ENCODE measurements around the gene CDR2. TPM values are rescaled to one million over a fixed set of nuclear protein-coding genes. Genes with fewer than 3 reads are reported as not detected.
"Not testable (repeated sequence)": the region's sequence is repeated elsewhere in the genome, so short reads cannot be mapped to it uniquely, and the experiment has no call there.

Gene CDR2
- total RNA-seq, 1 experiment from 2014 or later, result 34.2 TPM

DNA sequence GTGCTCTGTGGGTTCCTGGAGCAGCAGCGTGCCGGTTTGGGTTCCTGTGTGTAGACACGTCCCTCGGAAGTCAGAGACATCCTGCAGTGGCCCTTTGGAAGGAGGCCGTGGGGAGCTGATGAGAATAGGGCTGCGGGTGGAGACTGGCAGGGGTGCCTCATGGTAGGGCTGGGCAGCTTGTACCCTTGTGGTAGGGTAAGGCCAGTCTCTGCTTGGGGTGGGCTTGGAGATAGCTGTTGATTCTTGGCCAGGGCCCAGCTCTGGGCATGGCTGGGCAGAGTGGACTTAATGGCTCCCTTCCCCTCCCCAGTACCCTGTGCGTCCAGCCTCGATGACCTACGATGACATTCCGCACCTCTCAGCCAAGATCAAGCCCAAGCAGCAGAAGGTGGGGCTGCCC is 66.6 kb downstream of the CDR2 start:
- no peak for DNase-seq (ENCODE audit: low spot score)

DNA sequence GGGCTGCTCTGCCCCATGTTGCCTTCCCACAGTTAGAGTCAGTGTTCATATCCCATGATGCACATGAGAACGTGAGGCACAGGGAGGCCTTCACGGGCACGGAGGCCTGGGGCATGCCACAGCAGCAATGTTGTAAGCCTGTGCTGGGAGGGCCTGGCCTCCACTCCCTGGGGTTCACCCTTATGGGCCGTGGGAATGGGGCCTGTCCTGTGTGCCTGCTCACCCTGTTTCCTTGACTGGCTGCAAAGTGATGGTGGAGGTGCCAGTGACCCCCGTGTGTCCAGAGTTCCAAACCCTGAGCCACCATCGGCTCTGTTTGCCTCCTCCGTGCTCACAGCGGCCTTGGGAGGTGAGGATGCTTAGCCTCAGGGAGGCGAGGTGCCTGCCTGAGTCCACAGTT is 67.6 kb downstream of the CDR2 start:
- DNase-seq (ENCODE audit: low spot score), result no peak

DNA sequence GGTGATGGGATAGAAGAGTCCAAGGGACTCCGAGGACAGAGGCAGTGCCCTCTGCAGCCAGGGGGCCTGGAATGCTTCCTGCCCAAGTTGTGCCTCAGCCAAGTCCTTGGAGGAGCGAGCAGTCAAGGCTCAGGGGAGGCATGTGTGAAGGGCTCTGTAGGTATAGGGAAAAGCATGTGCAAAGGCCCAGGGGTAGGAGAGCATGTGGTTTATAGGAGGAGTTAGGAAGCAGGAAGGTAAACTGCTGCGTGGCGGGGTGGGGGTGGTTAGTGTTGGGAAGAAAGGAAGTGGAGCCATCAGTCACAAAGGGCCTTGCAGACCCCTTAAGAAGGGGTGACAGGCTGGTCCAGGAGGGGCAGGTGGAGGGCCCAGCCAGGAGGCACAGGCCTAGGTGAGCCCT is 70.0 kb downstream of the CDR2 start:
- DNase-seq (ENCODE audit: low spot score), result no peak

DNA sequence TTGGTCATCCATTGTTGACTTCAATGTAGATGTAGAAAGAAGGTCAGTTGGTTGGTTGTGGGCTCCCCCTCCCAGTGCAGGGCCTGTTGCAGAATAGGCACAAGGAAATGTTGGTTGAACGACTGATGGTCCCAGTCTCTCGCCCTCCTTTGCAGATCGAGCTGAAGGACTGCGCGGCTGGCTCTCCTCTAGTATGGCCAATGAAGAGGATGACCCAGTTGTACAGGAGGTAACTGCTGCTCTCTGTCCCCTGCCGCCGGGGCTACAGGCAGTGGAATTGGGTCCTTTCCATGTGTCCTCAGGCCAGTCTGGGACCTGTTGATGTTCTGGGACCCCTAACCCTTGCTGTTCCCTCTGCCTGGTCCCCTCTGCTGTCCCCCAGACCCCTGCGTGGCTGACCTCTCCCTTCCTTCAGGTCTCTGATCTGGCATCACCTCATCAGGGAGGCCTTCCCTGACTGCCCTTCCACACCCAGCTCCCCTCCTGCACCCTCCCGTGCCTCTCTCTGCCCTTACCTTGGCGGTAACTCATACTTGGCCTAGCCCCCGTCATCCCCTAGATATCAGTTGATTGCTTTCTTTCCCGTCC is 71.5 kb downstream of the CDR2 start:
- no peak for DNase-seq (ENCODE audit: low spot score)

DNA sequence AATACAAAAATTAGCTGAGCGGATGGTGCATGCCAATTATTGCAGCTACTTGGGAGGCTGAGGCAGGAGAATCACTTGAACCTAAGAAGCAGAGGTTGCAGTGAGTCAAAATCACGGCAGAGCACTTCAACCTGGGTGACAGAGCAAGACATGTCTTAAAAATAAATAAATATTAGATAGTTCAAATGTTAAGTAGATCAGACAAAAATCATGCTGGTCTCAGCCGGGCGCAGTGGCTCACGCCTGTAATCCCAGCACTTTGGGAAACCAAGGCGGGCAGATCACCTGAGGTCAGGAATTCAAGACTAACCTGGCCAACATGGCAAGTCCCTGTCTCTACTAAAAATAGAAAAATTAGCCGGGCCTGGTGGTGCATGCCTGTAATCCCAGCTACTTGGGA is 73.0 kb downstream of the CDR2 start:
- not testable (repeated sequence) for DNase-seq (ENCODE audit: low spot score)

DNA sequence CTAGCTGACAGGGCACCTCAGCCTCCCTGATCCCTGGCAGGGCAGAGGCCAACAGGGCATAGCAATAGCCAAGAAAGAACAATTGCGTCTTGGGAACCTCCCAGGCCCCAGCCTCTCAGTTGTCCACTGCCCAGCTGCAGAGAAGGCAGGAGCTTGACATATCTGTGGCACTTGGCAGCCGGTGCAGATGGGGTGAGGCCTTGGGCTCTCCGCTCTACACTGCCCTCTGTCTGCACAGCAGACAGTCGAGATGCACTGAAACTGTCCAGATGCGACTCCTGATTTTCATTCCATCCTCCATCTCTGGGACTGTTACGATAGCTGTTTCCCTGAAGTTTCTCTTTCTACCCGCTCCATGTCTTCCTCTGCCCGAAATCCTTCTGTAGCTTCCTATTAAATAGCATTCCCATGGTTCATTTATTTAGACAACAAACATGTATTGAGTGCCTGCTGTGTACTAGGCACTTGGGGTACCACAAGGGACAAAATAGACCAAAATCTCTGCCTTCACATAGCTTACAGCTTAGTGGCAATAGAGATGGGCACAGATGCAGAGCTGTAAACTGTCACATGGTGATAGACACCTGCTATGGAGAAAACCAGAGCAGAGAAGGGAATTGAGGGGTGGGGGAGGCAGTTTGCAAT is 73.9 kb downstream of the CDR2 start:
- DNase-seq (ENCODE audit: low spot score), result peak; percentile 67

DNA sequence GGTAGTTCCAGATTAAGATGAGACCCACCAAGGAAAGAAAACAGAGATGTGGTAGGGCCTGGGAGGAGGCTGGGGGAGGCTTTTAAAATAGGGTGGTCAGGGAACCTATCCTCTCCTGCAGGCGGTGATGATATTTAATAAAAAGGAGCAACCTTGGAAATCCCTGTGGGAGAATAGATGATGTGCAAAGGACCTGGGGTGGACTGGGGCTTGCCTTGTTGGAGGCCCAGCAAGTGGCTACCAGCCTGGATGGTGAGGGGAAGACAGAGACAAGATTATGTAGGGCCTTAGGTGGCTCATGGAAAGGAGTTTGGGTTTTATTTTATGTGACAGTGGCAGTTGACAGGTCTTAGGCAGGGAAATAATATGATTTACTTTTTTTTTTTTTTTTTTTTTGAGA is 75.4 kb downstream of the CDR2 start:
- DNase-seq (ENCODE audit: low spot score), result no peak

DNA sequence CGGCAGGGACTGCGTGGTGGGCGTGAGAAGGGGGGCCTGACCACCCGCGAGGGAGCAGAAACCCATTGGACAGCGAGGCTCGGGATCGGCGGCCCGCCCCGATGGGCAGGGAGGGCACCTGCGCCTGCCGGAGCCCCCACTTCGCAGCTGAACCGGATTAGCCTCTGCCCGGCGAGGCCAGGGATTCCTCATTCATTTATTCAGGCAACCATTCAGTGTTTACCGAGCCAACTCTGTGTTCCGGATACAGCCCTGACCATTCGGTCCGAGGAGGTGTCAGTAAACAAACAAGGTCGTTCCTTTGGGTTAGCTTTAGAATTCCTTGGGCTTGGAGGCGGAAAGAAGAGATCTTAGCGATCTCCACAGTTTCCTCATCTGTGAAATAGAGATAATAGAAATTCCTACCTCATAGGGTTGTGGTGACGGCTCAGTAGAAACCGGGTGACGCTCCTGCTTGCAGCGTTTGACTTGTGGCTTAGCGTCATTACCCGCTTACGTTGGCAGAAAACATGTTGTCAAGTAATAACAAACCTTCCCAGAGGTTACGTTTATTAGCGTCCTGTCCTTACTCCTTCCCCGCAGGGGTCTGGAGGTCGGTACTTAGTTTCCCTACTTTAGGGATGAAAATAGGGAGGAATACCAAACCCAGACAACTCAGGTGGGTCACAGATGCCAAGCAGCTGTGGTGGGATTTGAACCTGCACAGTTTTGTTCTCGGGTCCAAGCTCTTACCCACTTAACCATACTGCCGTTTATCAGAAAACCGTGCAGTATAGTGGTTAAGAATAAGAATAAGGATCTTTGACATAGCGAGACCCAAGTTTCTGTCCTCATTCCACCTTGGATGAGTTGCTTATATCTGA is 76.3 kb downstream of the CDR2 start:
- peak; percentile 97 for DNase-seq (ENCODE audit: low spot score)

DNA sequence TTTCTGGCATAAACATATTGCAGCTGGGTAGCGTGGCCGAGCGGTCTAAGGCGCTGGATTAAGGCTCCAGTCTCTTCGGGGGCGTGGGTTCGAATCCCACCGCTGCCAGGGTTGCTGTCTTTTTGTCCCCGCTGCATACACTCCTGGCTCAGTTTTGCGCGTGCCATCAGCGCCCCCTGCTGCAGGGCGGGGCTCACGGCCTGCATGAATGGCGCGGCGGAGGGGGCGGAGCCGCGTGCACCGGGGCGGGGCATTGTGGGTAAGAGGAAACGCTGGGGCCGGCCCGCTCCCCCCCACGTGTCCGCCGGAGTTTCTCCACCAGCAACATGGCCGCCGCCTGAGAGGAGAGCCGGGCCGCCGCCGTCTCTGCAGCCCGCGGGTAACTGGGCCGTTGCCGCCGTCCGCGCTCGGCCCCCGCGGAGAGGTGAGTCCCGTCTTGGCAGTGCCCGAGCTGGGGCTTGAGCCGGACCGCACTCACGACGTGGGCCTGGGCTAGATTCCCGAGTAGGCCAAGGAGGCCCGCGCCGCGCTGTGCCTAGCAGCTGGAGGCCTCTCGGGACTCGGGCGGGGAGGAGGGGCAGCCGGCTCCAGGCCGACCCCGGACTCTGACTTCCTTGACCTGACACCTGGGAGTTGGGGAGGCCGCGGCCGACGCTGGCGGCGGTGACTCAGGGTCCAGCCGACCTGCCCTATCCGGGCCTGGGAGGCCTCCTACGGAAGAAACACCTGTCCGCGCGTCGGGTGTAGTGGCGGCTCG is 77.1 kb downstream of the CDR2 start, which contains the start of gene POLR3E:
Gene POLR3E (plus strand): TSS at position 296 of the 757 bp plus-strand sequence. CDS start 5,560 bp downstream, outside the sequence.
- DNase-seq (ENCODE audit: low spot score), result peak; percentile 95

DNA sequence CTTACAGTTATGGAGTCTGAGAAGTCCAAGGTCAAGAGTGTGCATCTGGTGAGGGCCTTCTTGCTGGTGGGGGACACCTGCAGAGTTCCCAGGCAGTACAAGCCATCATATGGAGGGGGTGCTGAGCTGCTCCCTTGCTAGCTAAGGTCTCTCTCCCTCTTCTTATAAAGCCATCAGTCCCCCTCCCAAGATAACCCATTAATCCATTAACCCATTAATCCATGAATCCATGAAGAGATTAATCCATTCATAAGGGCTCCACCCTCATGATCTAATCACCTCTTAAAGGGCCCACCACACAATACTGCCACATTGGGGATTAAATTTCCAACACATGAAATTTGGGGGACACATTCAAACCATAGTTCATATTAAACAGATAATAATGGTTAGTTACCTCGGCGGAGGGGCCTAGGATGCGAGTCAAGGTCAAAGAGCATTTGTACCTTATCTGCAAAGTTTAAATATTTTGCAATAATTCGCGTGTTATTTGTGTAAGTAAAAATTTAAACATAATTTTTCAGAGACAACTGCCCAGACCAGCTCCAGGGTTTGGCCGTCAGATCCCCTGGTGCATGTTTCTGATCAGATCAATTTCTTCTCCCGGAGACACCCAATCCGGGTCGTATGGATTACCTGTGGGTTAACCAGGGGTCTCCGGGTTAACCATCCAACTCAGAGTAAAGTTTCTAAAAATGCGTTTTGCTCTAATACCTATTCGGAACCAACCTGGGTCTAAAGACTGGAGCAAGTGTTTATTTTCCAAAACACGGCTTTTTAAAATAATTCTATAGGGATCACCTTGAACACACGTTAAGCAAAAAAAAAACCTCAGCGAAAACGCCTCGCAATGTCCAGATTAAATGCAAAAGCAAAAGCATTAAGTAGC is 78.0 kb downstream of the CDR2 start:
- peak; percentile 18 for DNase-seq (ENCODE audit: low spot score)

Other genes with a start within 250 kb of the CDR2 start
- gene SDR42E2, start 212.1 kb downstream of the CDR2 start, total RNA-seq (2014; rRNA removed; shearing (Covaris generic)), result not detected in 2 replicates
- 7.8 and 9.2 TPM in 2 replicates for gene EEF2K, start 168.3 kb downstream of the CDR2 start, total RNA-seq (2014; rRNA removed; shearing (Covaris generic))
- 29.0 and 46.3 TPM in 2 replicates for gene POLR3E, start 77.2 kb downstream of the CDR2 start, total RNA-seq (2014; rRNA removed; shearing (Covaris generic))
- 14.3 and 23.5 TPM in 2 replicates for gene NPIPB5, start 136.3 kb upstream of the CDR2 start, total RNA-seq (2014; rRNA removed; shearing (Covaris generic))